Psoas muscle (tissue), 8 donors: ENCODE data around the gene MMP12. TPM values are rescaled to one million over a fixed set of nuclear protein-coding genes. Genes with fewer than 3 reads are reported as not detected.

Experiments used
- ATAC-seq, 4 donors: fragments of 200-7000 bp; cut with Tn5 transposase; one replicate each; pipeline ENCODE4 v1.9.1; 2020; ENCODE audit warnings: moderate library complexity in 3 of 4, mild to moderate bottlenecking in 2 of 4
- DNase-seq, 2 donors: peaks; one replicate each; pipeline ENCODE4 v3.0.0-alpha.2; 2020
- H3K27ac ChIP-seq: fragments of 200-600 bp; one replicate; pipeline ENCODE4 v1.8.0; 2022
- H3K27me3 ChIP-seq, 3 donors: fragments of 200-600 bp in 1 of 3; one replicate each; pipeline versions ENCODE4 v1.6.1 to v1.8.0; 2013 to 2022; ENCODE audit warnings: low read length in 2 of 3, mild to moderate bottlenecking in 2 of 3, moderate library complexity in 1 of 3; ENCODE audit not compliant: insufficient read depth in 3 of 3
- H3K36me3 ChIP-seq, 2 donors: fragments of 200-600 bp in 1 of 2; one replicate each; pipeline versions ENCODE4 v1.6.1 to v1.8.0; 2013 to 2022; ENCODE audit warnings: low read depth in 1 of 2, mild to moderate bottlenecking in 1 of 2, moderate library complexity in 1 of 2; ENCODE audit not compliant: insufficient read depth in 1 of 2
- H3K4me1 ChIP-seq: fragments of 200-600 bp; one replicate; pipeline ENCODE4 v1.8.0; 2022
- H3K4me3 ChIP-seq: fragments of 200-600 bp; one replicate; pipeline ENCODE4 v1.8.0; 2022; ENCODE audit warnings: mild to moderate bottlenecking
- H3K9me3 ChIP-seq: fragments of 200-600 bp; one replicate; pipeline ENCODE4 v1.8.0; 2022
- WGBS, 3 donors: extraction: QIAGEN DNeasy Blood & Tissue Kit; methylation state at CpG; one replicate each; pipeline versions ENCODE4 v1.1.6 to v1.1.7; 2013; 5-methylcytosine and 5-hydroxymethylcytosine counted together
- intact Hi-C, 2 donors: fragments of 100-400 bp; cut with DNase I; formaldehyde crosslinking; loops; one replicate each; pipeline versions ENCODE4 v1.11.0 to v1.14.2; 2022
- long read RNA-seq, 2 donors: library from polyadenylated mRNA; unstranded; transcript quantifications; one replicate each; pipeline ENCODE4 v2.0.0, GENCODE V29; 2021
- polyA plus RNA-seq, 3 donors: library from polyadenylated mRNA; stranded (reverse); fragments of 200-250 nt; gene quantifications; one replicate each; pipeline ENCODE4 v1.2.3, GENCODE V29; 2013
- total RNA-seq, 4 donors: library from RNA; stranded (reverse); fragmentation: NEBNext Ultra II Directional in 2 of 4; extraction: Animal tissue kit (Norgen Biotek cat#: 25700) in 2 of 4; gene quantifications; one replicate each; pipeline versions ENCODE4 v1.2.1 to v1.2.4, GENCODE V29; 2021 to 2023
- TF ChIP-seq, protein P1 (sequence below): fragments of 200-600 bp; IDR thresholded peaks from one replicate; pipeline ENCODE4 v1.8.0; 2022; ENCODE audit warnings: antibody characterized with exemption
- donor health status: healthy with polysubstance abuse.
- donor health status: DM: no; HTN: no; CAD: no; lungs with moderate emphysema.
- donor health status: Bipolar disorder and iron deficiency.
- donor health status: healthy.
- donor health status: DM: yes; HTN: yes; CAD: no.
- donor health status: DM: no; HTN: no; CAD: no.
- donor health status: DM: no; HTN: no; CAD: no.
- donor health status: DM: yes; HTN: yes; CAD: no.

Gene MMP12
- total RNA-seq (not detected), polyA plus RNA-seq (not detected)
- long read RNA-seq, donor 1, result 0 reads
- long read RNA-seq, donor 2, result 0 reads

DNA sequence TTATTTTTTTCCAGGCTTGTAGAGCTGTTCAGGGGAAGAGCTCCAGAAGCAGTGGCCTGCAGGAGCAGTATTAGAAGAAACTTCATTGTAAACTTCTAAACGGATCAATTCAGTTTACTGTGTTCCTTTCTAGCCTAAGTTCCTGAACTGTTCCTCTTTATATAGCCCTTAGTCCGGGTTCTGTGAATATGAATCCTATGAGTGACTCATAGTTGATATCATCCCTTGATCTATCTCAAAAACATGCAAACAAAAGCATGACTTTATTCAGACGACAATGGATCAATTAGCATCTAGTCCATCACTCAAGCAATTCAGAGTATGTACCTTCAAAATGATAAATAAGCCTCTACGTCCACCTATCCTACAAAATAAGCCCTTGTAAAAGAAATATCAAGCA is at the start of gene MMP12:
TSS of gene MMP12 (minus strand) at position 131 of the 400 bp plus-strand sequence. CDS start at position 86, 45 bp downstream.
- WGBS, 3 donors, result 77 to 81% (median 80%) methylated on average over 4 of the region's 4 CpGs
- Histone ChIP-seq H3K27ac (no peak within 1 kb of the TSS), H3K4me3 (no peak within 1 kb of the TSS), H3K4me1 (no peaks in the 10 kb centered on the region), H3K36me3 (no peaks in the 10 kb centered on the region), H3K9me3 (no peaks in the 10 kb centered on the region), H3K27me3 (no peaks in the 10 kb centered on the region)
- DNase-seq (no peak), ATAC-seq (no peak)
- TF ChIP-seq, protein P1, sequence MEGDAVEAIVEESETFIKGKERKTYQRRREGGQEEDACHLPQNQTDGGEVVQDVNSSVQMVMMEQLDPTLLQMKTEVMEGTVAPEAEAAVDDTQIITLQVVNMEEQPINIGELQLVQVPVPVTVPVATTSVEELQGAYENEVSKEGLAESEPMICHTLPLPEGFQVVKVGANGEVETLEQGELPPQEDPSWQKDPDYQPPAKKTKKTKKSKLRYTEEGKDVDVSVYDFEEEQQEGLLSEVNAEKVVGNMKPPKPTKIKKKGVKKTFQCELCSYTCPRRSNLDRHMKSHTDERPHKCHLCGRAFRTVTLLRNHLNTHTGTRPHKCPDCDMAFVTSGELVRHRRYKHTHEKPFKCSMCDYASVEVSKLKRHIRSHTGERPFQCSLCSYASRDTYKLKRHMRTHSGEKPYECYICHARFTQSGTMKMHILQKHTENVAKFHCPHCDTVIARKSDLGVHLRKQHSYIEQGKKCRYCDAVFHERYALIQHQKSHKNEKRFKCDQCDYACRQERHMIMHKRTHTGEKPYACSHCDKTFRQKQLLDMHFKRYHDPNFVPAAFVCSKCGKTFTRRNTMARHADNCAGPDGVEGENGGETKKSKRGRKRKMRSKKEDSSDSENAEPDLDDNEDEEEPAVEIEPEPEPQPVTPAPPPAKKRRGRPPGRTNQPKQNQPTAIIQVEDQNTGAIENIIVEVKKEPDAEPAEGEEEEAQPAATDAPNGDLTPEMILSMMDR, result no peak
- intact Hi-C loops, result no loop called here

DNA sequence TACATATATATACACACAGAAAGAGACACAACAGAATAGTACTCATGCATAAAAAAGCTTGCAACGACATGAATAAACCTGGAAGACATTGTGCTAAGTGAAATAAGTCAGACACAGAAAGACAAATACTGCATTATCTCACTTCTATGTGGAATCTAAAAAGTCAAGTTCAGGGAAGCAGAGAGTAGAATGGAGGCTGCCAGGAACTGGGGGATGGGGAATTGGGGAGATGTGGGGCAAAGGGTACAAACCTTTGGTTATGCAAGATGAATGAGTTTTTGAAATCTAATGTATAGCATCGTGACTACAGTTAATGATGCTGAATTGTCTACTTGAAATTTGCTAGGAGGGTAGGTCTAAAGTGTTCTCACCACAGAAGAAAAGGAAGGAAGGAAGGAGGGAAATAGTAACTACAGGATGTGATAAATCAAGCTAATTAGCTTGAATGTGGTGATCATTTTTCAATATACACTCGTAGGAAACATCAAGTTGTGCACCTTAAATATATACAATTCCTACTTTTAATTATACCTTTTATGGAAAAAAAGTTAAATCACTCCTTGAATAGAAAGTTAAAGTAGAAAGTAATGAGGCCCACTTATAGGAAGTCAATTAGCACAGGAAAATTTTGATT is 46.9 kb upstream of the MMP12 start:
- H3K4me3 ChIP-seq, result no peak overlapping the region
- H3K27me3 ChIP-seq, result no peaks in the 10 kb centered on the region
- no peaks in the 10 kb centered on the region for H3K4me1 ChIP-seq
- ATAC-seq (no peak), DNase-seq (no peak)
- whole genome bisulfite sequencing, 3 donors, result 52 to 60% (median 55%) methylated on average over 3 of the region's 3 CpGs
- intact Hi-C loops, result no loop called here
- no peaks in the 10 kb centered on the region for H3K36me3 ChIP-seq
- no peaks in the 10 kb centered on the region for H3K9me3 ChIP-seq
- no peak overlapping the region for H3K27ac ChIP-seq
- TF ChIP-seq, protein P1, result no peak

DNA sequence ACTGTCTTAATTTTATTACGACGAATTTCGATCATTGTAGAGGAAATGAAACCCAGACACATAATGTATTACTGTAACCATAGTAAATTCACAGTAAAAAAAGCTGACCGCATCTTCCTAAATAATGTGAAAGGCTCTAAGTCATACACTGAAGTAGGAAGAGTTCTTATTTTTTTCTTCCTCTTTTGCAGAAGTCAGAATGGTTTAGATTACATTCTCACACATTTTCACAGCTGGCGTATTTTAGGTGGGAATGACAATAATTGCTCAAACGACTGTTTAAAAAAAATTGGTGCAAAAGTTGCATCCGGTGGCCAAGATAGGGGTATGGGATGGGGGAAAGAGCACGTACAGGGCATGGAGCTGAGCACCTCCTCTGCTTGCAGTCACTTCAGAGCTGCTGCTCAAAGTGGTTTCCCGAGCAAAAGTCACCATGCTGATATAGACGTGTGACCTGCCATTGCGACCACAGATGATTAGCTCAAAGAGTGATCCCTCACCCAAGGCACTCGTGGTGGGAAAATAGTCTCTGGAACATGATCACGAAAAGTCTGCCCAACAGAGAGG is 45.4 kb upstream of the MMP12 start:
- TF ChIP-seq, protein P1, result no peak
- no peaks in the 10 kb centered on the region for H3K9me3 ChIP-seq
- WGBS, 3 donors, result 70 to 77% (median 71%) methylated on average over 13 of the region's 13 CpGs
- H3K27ac ChIP-seq, result no peak overlapping the region
- no peaks in the 10 kb centered on the region for H3K4me1 ChIP-seq
- H3K36me3 ChIP-seq, result no peaks in the 10 kb centered on the region
- no peak for DNase-seq
- no peak overlapping the region for H3K4me3 ChIP-seq
- H3K27me3 ChIP-seq, result no peaks in the 10 kb centered on the region
- intact Hi-C loops, result no loop called here
- no peak for ATAC-seq

DNA sequence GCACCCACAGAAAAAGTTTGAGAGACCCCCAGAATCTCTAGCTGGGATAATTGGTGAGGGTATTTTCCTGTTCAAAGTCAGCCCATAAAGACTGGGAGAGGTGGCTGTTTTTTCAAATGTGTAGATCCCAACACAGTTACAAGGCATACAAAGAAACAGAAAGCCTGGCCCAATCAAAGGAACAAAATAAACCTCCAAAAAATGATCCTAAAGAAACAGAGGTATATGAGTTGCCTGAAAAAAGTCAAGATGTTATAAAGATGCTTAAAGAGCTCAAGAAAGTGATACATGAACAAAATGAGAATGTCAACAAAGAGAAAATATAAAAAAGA is 40.2 kb upstream of the MMP12 start:
- Histone ChIP-seq H3K27ac (no peak overlapping the region), H3K4me1 (no peaks in the 10 kb centered on the region), H3K27me3 (no peaks in the 10 kb centered on the region), H3K4me3 (no peak overlapping the region), H3K9me3 (no peaks in the 10 kb centered on the region), H3K36me3 (no peaks in the 10 kb centered on the region)
- intact Hi-C loops, result no loop called here
- DNase-seq (no peak), ATAC-seq (no peak)
- TF ChIP-seq, protein P1, result no peak
